Activated T-cell treated with anti-CD3 and anti-CD28 coated beads for 1 hour (primary cell): ENCODE results near the gene WDR45.
A peak's percentile ranks its signal among the peaks of the same experiment; 100 is the strongest.

Experiments used
- DNase-seq: peaks from one replicate; pipeline ENCODE4 v3.0.0-alpha.2; 2020; ENCODE audit warnings: low read depth

The WDR45 gene

GRCh38 chrX:49073601-49074575 is 5.8 kb downstream of the WDR45 start, which contains the start of gene PRAF2:
Gene PRAF2, minus strand, starts transcription at chrX:49074002. Its CDS starts 15 bp downstream, at chrX:49073987.
- DNase-seq = peak; percentile 83

- DNase-seq = no peak
Observed at GRCh38 chrX:49072712-49073095, 7.0 kb downstream of the WDR45 start.

DNA sequence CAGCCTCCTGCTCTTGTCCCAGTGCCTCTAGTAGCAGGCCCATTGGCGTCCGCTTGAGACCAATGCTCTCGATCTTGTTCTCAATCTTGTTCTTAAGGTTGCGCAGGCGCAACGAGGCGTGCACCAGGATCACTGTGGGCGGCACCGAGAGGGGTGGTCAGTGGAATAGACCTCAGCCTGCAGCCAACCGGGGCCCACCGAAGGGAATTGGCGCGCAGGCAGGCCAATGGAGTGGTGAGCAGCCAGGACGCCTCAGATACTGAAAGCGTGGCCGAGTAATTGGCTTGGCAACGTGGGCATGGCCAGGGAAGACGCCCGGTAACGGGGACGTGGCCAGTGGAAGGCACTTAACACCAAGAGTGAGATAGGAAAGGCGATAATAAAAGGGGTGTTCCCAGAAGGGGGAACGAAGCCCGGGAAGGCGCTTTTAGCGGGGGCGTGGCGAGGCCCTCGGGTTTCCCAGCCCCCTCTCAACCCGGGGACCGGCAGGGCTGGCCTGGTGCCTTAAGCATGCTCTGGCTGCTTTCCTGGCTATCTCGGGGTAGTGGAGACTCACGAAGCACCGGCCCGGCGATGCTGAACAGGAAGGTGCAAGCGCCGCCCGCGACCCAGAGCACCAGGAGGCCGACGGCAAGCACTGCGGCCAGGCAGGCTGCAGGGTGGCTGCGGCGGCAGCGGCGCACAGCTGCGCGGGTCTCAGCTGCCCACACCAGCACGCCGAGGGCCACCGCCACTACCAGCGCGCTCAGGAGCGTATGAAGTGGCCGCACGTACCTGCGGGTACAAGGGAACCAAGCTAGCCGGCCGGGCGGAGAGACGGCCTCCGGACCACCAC is 7.6 kb downstream of the WDR45 start:
- no peak for DNase-seq

- DNase-seq = no peak
Observed at GRCh38 chrX:49070988-49071387, 8.7 kb downstream of the WDR45 start.

- no peak for DNase-seq
Observed at GRCh38 chrX:49069038-49069437, 10.6 kb downstream of the WDR45 start.

DNA sequence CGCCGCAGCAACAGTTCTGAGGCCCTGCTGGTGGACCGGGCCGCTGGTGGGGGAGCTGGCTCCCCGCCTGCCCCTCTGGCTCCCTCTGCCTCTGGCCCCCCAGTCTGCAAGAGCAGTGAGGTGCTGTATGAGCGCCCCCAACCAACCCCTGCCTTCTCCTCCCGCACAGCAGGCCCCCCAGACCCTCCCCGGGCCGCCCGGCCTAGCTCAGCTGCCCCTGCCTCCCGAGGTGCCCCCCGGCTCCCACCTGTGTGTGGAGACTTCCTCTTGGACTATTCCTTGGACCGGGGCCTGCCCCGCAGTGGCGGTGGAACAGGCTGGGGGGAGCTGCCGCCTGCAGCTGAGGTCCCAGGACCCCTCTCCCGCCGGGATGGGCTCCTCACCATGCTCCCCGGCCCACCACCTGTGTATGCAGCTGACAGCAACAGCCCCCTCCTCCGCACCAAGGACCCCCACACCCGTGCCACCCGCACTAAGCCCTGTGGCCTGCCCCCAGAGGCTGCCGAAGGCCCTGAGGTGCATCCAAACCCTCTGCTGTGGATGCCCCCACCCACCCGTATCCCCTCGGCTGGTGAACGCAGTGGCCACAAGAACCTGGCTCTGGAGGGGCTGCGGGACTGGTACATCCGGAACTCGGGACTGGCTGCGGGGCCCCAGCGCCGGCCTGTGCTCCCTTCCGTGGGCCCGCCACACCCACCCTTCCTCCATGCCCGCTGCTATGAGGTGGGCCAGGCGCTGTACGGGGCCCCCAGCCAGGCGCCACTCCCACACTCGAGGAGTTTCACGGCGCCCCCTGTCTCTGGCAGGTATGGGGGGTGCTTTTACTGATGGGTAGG is 12.2 kb downstream of the WDR45 start:
- DNase-seq = no peak

DNA sequence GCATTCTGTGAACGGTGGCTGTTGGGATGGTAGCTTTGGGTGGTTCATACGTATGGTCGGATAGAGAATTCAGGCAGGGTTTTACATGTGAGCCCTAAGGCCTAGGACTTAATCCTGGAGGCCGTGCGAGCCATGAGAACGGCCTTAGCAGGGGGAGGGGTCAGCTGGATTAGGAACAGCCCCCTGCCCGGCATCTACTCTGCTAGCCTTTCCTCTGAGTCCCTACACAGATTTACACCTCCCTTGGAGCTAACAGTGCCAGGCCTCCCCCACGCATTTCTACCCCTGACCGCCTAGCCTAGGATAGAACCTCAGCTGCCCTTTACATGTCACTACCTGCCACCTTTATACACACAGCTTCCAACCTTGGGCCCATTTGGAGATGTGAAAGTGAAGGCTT is 13.0 kb downstream of the WDR45 start:
- DNase-seq = no peak

DNA sequence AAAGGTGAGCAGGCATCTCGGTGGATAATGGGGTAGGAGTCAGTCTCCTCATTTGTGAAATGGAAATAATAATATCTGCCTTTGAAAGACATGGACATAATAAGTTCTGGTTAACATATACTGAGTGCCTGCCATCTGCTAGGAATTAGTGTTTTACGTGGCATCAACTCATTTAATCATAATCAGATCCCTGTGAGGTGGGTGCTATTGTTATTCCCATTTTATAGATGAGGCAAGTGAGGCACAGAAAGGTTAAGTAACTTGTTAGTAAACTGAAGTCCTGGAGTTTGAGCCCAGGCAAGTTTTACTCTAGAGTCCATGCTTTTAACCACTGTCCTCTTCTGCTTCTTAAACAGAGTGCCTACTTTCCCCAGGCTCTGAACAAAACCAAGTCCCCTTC is 13.4 kb downstream of the WDR45 start:
- DNase-seq = no peak

DNA sequence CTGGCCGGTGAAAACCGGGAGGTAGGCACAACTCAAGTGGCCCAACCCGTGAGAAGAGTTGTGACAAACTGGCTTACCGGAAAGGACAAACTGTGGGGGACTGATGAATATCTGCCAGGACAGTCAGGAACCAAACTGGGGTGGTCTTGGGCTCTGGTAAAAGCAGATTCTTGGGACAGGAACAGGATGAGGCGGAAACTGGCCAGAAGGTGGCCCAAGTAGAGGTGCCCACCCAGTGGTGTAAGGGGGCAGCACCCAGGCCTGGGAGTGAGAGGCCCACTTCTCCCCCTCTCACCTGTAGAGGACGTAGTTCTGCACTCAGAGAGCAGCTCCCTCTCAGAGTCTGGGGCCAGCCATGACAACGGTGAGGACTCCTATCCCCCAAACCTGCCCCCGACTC is 15.0 kb downstream of the WDR45 start:
- no peak for DNase-seq

DNA sequence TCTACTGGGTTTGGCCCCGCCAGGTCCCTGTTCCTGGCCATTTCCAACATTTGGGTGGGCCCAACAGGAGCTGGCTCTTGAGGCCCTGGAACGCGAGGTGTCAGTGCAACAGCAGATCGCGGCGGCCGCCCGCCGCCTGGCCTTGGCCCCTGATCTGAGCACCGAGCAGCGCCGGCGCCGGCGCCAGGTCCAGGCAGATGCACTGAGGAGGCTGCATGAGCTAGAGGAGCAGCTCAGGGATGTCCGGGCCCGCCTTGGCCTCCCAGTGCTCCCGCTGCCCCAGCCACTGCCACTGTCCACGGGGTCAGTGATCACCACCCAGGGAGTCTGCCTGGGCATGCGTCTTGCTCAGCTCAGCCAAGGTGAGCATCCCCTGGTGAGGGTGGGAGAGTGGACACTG is 15.4 kb downstream of the WDR45 start:
- no peak for DNase-seq

DNA sequence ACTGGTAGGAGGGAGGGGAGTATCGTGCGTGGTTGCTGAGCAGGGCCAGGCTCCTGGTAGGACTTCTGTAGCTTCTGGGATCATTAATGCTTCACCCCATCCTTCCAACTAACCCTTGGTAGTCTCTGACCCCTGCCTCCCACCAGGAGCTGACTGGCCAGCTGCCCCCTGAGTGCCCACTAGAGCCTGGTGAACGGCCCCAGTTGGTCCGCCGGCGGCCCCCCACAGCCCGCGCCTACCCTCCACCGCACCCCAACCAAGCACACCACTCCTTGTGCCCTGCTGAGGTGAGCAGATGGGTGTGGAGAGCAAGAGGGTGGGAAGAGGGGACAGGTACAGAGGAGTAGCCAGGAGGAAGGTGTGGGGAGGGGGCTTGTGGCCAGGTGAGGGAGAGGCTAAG is 16.0 kb downstream of the WDR45 start:
- DNase-seq = no peak

DNA sequence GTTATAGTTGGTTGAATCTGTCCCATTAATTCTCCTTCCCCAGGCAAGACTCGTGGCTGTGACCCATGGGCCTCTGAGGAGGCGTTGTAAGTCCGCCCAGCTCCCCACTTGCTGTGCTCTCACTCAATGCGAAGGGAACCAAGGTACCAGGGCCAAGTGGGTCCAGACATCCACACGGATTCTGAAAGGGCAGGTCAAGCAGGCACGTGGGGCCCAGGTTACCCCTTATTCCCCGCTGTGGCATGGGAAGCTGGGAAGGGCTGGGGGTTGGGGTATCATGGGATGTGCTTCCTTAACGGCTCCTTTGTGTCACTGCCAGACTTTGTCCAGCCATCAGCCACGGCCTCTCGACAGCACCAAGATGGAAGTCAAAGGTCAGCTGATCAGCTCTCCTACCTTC is 17.8 kb downstream of the WDR45 start:
- no peak for DNase-seq

- DNase-seq = no peak
Observed at GRCh38 chrX:49061490-49061889, 18.2 kb downstream of the WDR45 start.

- DNase-seq = no peak
Observed at GRCh38 chrX:49060914-49061313, 18.8 kb downstream of the WDR45 start.

- no peak for DNase-seq
Observed at GRCh38 chrX:49059681-49060085, 20.0 kb downstream of the WDR45 start.

GRCh38 chrX:49059201-49059600 is 20.5 kb downstream of the WDR45 start:
- DNase-seq = no peak

DNA sequence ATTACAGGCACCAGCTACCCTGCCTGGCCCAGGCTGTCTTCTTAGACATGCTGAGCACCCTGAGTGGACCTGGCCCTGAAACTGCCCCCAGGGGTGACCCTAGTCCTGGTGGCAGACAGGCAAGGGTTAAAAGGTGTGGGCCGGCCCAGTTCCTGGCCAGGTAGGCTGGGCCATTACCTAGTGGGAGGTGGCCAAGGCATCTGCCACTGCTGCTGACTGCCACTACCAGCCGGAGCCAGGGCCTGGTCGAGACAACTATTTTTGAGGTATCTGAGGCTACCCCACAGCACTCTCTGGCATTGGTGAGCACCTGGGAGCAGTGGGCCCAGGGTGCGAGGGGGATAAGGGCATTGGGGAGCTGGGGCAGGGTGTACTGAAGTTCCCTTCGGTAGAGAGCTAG is 20.9 kb downstream of the WDR45 start, which contains the start of gene CCDC120:
Gene CCDC120, plus strand, starts transcription at position 206 of the 400 bp plus-strand sequence. CDS start 3,043 bp downstream, outside the sequence.
- DNase-seq = no peak

- no peak for DNase-seq
Observed at GRCh38 chrX:49054073-49054762, 25.5 kb downstream of the WDR45 start.

GRCh38 chrX:49053223-49054072 is 26.2 kb downstream of the WDR45 start:
- DNase-seq = peak; percentile 42

DNA sequence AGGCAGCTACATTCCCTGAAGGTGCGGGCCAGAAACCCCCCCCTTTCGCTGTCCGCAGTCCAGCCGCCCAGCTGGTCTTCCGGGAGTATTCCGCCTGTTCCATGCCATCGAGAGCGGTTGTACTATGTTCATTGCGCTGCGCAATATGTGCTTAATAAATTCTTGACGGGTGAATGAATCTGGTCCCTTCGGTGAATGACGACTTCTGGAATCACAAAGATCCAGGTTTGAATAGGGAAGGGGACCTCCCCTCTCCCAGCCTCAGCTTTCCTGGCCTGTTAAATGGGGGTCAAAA is 35.8 kb downstream of the WDR45 start:
- no peak for DNase-seq
